GM18502 (cell line): ENCODE measurements around the gene MED15.
"Not testable (repeated sequence)": the region's sequence is repeated elsewhere in the genome, so short reads cannot be mapped to it uniquely, and the experiment has no call there.

Source experiments
- ATAC-seq: cut with Tn5 transposase; IDR thresholded peaks from one replicate; pipeline ENCODE4 v1.9.1; 2021; ENCODE audit warnings: mild to moderate bottlenecking; ENCODE audit not compliant: unreplicated experiment, poor library complexity

Gene MED15

GRCh38 chr22:20590477-20591294 lies 83.3 kb downstream of the MED15 start:
- ATAC-seq, result no peak

GRCh38 chr22:20591295-20591645 lies 83.9 kb downstream of the MED15 start:
- ATAC-seq, result no peak

DNA sequence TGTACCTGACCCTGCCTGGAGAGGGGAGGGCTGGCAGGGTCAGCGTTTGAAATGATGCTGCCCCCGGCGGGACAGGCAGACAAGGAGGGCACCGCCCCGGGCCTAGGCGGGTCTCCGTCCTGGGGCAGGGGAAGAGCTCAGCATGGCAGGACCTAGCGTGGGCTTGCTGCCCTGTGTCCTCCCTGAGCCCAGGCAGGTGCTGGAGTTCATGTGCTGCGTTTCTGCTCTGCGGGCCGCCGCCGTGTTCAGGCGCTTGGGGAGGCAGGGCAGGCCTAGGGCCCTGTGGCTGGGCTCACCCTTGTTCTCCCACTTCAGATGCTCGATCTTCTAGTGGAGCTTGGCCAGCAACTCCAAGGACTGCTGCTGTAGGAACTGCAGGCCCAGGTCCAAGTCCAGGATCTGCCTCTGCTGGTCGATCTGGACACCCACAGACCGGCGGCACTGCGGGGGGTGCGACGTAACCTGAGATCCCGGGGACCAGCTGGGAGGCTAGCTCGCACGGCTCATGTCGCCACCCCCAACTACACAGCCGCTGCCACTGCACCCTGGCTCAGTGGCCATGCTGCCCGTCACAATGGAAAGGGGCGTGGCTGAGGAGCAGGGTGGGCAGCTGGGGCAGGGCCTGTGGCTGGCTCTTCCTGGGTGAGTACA lies 84.4 kb downstream of the MED15 start:
- no peak for ATAC-seq

DNA sequence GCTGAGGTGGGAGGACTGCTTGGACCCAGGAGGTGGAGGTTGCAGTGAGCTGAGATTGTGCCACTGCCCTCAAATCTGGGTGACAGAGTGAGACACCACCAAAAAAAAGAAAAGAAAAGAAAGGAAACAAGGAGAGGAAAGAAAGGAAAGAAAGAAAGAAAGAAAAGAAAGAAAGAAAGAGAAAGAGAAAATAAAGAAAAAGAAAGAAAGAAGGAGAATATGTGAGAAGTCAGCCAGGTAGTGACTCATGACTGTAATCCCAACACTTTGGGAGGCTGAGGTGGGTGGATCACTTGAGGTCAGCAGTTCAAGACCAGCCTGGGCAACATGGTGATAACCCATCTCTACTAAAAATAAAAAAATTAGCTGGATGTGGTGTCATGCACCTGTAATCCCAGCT lies 86.6 kb downstream of the MED15 start:
- ATAC-seq, result not testable (repeated sequence)

- not testable (repeated sequence) for ATAC-seq
Observed at GRCh38 chr22:20594486-20594885, 87.1 kb downstream of the MED15 start.

GRCh38 chr22:20595461-20595860 lies 88.1 kb downstream of the MED15 start:
- no peak for ATAC-seq

- ATAC-seq, result no peak
Observed at GRCh38 chr22:20599117-20599516, 91.7 kb downstream of the MED15 start.

DNA sequence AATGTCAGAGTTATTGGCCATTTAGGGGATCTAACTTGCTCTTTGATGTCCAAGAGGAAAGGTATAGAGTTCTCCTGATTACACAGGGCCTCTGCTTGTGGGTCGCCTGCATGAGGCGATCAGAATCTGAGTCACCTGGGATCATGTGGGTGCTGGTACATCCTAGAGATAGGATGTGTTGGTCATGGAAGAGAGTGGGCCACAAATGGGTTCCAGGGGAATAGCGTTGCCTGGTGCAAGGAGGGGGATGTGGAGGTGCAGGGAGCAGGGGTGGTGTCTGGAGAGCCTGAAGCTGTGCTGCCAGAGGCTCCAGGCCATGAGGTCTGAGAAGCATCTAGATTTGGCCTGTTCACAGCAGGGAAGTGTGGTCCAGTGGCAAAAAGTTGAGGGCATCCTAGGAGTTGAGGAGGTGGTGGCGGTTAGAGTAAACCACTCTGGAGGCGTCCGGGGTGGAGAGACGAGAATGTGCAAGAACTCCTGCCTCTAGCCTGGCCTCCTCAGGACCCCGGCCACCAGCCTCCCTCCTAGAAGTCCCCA lies 92.8 kb downstream of the MED15 start:
- ATAC-seq, result no peak

DNA sequence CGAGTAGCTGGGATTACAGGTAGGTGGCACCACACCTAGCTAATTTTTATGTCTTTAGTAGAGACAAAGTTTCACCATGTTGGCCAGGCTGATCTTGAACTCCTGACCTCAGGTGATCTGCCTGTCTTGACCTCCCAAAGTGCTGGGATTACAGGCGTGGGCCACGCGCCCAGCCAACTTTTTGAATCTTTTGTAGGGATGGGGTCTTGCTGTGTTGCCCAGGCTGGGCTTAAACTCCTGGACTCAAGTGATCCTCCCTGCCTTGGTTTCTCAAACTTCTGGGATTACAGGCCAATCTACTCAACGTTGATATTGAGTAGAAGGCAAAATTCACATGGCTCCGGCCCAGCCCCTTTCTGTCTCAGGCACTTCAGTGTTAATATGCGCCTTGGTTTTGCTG lies 93.9 kb downstream of the MED15 start:
- no peak for ATAC-seq

GRCh38 chr22:20602609-20603164 lies 95.3 kb downstream of the MED15 start:
- ATAC-seq, result no peak

DNA sequence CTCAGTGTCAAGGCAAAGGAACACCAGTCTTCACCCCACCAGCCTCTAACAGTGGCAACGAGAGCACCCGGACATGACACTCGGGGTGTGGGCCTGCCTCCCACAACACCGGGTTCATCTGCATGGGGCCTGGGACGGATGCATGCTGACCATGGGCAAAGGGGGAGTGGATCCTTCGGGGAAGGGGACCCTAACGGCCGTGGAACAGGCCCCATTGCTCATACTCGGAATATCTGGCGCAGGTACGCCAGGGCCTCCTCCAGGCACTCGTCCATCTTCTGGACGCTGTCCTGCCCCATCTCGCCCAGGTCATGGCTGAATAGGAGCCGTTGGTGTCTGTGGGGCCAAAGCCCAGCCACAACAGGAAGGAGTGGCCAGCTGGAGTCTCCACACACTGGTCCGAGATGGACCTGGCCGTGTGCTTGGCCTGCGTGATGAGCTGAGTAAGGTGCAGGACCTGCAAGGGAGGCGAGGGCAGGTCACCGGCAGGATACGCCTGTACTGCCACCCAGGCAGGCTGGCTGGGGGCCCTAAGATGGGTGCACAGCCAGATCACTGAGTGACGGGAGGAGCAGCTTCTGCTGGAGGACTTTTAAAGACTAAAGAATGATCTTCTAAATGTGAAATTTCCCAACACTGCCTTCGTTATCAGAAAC lies 96.8 kb downstream of the MED15 start:
- ATAC-seq, result no peak

- no peak for ATAC-seq
Observed at GRCh38 chr22:20604776-20605221, 97.4 kb downstream of the MED15 start.

GRCh38 chr22:20605328-20605727 lies 97.9 kb downstream of the MED15 start:
- no peak for ATAC-seq

DNA sequence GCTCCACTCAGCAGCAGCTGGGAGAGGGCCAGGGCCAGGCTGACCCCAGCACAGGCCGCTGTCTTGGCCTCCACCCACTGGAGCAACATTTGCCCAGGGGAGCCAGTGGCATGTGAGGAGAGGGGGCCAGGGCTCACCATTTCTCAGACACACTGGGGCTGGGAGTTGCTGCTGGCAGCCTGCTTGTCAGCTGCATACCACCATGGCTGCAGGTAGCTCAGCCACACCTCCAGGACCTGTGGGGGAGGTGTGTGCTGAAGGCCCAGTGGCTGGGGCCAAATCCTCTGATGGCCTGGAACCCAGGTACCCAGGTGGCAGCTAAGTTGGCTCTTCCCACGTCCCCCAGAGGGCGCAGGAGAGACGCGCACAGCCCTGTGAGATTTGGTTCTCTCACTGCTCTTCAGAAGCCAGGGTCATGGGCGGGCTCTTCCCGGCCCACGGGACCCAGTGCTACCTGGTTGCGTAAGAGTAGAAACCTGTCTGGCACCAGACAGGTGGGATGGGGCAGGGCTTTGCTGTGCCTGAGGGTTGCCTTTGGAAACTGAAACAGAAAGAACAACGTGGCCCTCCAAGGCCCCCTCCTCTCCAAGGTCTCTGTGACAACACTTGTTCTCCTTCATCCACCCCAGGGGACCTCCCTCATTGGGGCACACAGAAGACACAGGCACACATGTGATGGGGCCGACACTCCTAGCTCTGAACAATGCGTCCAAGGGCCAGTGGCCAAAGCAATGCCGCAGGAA lies 98.8 kb downstream of the MED15 start:
- ATAC-seq, result no peak

DNA sequence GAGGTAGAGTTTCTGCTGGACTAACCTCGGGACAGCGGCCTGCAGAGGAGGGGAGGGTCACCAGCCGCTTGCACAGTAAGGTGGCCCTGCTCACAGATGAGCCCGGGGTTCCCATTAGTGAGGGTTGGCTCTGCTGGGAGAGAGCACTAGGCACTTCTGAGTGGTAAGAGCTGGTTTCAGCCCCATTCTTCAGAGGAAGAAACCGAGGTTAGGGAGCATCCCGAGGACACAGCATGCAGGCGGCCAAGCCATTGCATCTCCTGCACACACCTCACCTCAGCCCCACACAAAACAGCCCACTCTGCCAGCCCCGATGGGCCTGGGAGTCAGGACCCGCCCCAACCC lies 99.3 kb downstream of the MED15 start:
- ATAC-seq, result no peak

DNA sequence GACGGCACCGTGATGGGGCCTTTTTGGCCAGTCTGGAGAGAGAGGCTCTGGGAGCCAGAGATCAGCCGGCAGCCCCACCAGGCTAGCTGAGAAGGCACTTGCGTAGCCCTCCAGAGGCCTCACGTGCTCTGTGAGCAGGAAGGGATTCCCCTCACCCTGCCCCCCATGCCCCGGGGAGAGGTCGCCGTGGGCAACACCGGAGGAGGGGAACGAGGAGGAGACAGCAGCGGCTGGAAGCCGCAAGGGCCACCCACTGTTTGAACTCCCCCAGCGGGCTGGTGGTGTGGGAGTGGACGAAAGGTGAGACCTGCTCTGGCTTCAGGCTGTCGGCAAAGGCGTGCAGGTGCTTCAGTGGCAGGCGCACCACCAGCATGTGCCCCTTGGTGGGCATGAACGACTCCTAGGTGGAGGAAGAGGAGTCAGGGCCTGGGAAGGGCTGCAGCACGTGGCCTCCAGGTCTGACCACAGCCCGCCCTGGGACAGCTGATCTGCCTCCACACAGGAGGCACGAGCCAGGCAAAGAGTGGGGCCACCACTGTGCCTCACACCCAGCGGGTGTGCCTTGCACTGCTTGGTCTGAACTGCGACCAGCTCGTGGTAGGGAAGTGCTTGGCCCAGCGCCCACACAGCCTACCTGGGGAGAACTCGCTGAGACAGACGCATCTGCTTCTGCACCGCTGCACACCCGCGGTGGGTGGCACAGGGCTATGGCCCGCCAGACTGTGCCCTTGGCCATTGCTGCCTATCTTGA lies 99.9 kb downstream of the MED15 start:
- ATAC-seq, result no peak

GRCh38 chr22:20610243-20610686 lies 102.9 kb downstream of the MED15 start:
- ATAC-seq, result no peak

DNA sequence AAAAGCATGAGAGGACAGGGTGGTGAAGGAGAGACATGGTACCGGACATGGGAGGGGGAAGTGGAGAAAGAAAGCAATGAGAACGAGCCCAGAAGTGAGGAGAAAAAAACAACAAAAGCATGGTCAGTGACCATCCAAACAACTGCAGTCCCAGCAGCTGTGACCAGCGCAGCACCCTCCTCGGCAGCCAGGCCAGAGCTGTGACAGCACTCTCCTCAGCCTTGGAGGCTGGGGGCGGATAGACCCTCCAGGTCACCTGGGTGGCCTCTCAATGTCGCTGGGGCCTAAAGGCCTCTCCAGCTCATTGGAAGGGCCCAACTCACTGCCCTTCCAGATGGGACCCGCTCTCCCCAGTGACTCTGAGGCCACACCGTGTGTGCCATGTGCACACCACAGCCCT lies 103.3 kb downstream of the MED15 start:
- no peak for ATAC-seq

- ATAC-seq, result no peak
Observed at GRCh38 chr22:20611418-20611817, 104.0 kb downstream of the MED15 start.
